Choroid plexus epithelial cell (primary cell): ENCODE measurements around the gene ADAMTS10.
"Not testable (repeated sequence)": the region's sequence is repeated elsewhere in the genome, so short reads cannot be mapped to it uniquely, and the experiment has no call there.

Experiments used
- DNase-seq: peaks from one replicate; pipeline ENCODE4 v3.0.0-alpha.2; 2010; ENCODE audit warnings: low read depth
- H3K4me3 ChIP-seq: 2 replicates; pipeline ENCODE4 v1.5.1; 2011; ENCODE audit warnings: low read depth, mild to moderate bottlenecking, control low read depth, low read length, moderate library complexity
- TF ChIP-seq, protein P1 (sequence below): conservative IDR thresholded peaks from 2 replicates; pipeline ENCODE4 v1.5.1; 2011; ENCODE audit warnings: low read depth, mild to moderate bottlenecking, control low read depth, inconsistent platforms, low read length, moderate library complexity

ADAMTS10 gene

DNA sequence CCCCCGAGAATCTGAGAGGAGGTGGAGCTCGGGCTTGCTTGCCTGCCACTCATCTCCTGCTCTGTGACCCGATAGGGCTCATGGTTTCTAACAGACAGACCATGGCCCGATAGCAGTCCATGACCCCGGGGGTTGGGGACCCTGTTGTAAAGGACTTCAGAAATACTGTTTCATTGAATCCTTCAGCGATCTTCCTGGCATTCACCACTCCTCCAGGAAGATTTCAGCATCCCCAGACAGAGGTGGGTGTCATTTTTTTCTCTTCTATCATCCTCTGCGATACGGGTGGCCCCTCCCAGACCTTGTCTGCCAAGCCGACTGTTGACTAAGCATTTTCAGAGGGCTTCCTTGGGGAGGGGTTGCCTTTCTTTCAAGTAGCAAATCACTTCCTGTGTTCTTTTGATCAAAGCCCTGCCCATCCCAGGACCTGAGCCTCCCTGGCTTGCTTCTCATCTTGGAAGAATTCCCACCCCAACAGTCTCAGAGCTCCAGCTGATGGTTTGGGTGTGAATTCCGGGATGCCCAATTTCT lies 35.0 kb downstream of the ADAMTS10 start:
- H3K4me3 ChIP-seq = no peak overlapping the region
- DNase-seq = peak; percentile 47
- TF ChIP-seq, protein P1, sequence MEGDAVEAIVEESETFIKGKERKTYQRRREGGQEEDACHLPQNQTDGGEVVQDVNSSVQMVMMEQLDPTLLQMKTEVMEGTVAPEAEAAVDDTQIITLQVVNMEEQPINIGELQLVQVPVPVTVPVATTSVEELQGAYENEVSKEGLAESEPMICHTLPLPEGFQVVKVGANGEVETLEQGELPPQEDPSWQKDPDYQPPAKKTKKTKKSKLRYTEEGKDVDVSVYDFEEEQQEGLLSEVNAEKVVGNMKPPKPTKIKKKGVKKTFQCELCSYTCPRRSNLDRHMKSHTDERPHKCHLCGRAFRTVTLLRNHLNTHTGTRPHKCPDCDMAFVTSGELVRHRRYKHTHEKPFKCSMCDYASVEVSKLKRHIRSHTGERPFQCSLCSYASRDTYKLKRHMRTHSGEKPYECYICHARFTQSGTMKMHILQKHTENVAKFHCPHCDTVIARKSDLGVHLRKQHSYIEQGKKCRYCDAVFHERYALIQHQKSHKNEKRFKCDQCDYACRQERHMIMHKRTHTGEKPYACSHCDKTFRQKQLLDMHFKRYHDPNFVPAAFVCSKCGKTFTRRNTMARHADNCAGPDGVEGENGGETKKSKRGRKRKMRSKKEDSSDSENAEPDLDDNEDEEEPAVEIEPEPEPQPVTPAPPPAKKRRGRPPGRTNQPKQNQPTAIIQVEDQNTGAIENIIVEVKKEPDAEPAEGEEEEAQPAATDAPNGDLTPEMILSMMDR = no peak

DNA sequence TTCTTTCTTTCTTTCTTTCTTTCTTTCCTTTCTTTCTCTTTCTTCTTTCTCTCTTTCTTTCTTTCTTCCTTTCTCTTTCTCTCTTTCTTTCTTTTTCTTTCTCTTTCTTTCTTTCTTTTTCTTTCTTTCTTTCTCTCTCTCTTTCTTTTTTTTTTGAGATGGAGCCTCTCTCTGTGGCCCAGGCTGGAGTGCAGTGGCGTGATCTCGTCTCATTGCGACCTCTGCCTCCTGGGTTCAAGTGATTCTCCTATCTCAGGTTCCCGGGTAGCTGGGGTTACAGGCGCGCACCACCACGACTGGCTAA lies 35.9 kb downstream of the ADAMTS10 start:
- DNase-seq, H3K4me3 ChIP-seq: not testable (repeated sequence)

DNA sequence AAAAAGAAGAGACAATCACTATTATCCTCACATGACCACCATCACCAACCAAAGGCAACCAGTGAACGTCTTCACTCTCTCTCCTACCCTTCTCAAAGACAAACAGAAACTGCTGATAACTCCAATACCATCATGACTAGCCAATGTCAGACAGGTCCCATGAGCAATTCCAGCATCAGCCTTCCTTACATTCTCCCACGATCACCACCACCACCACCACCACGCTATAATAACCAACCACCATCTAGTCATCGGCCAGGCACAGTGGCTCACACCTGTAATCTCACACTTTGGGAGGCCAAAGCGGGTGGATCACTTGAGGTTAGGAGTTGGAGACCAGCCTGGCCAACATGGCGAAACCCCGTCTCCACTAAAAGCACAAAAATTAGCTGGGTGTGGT lies 37.2 kb downstream of the ADAMTS10 start:
- DNase-seq = no peak
- TF ChIP-seq, protein P1 = no peak
- no peak overlapping the region for H3K4me3 ChIP-seq

DNA sequence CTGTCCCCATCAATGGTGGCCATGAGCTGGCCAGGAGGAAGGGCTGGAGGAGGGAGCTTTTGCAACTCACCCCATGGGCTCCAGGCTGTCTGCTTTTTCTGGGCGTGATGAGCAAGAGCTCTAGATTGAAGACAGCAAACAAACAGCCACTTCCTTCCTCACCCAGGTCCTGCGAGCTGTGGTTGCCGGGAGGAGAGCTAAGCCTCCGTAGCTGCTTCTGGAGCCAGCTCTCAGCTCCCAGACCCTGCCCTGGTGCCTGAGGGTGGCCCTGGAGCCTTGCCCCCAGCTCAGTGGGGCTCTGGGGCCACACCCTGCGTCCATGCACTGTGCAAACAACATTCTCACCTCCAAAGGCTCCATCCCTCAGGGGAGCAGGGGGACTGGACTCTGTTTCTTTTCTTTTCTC lies 39.5 kb downstream of the ADAMTS10 start:
- H3K4me3 ChIP-seq = no peak overlapping the region
- peak; percentile 73 for DNase-seq

DNA sequence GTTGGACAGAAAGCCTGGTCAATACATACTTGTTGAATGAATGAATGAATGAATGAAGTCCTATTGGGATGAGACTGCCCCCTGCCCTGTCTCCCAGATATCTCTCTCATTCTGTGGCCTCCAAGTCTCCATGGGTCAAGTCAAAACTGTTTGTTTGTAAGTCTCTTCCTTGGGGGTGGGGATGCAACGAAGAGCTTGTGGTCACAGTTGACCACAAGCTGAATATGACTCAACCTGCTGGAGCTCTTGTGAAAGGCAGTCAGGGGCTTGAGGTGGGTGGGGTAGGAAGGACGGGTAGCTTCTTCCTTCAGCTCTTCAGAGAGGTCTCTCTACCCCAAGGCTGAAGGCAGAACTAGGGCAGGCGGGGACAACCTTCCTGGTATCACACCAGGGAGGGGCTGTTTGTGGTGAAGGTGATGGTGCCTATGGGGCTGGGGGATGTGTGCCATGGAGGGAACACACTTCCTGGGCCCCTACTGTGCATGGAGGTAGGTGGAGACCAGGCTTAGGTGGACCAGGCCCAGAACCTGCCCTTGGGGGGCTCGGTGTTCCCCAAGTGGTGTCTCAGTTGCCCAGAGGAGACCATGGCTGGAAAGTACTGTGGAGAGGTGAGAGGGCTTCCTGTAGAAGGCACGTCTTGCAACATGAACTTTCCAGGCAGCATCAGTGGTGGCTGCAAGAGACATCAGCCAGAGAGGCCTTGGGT lies 41.3 kb downstream of the ADAMTS10 start:
- no peak overlapping the region for H3K4me3 ChIP-seq
- peak; percentile 98 for DNase-seq
- TF ChIP-seq, protein P1 = no peak

More for the DNA sequence above, 39.5 kb downstream of the ADAMTS10 start:
- TF ChIP-seq, protein P1 = no peak

DNA sequence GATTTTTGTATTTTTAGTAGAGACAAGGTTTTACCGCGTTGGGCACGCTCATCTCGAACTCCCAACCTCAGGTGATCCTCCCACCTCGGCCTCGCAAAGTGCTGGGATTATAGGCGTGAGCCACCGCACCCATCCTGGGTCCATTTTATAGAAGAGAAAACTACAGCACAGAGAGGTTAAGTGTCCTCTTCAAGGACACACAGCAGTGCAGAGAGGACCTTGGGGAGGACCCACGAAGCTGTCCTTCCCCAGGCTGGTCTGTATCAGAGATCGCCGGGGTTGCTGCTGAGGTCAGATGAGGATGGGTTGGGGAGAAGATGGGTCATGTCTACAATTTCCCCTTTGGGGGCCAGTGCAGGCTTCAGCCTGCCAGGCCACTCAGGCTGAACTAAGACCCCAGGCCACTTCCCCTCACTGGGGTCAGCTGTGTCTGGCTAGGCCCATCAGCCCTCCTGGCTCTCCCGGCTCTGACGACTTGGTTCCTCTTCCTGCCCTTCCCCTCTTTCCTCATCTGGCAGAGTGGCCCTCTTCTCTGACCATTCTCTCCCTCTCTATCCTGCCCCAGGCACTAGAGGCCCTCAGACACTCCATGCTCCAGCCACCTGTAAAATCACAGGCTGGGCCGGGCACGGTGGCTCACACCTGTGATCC lies 42.9 kb downstream of the ADAMTS10 start:
- no peak for DNase-seq
- TF ChIP-seq, protein P1 = no peak
- no peak overlapping the region for H3K4me3 ChIP-seq

DNA sequence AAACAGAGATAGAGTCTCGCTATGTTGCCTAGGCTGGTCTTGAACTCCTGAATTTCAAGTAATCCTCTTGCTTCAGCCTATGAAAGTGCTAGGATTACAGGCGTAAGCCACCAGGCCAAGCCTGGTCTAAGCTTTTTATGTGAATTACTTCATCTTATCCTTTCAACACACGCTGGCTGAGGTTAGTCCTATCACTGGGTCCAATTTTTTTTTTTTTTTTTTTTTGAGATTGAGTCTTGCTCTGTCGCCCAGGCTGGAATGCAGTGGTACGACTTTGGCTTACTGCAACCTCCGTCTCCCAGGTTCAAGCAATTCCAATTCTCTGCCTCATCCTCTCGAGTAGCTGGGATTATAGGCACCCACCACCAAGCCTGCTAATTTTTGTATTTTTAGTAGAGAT lies 43.7 kb downstream of the ADAMTS10 start:
- no peak for DNase-seq
- TF ChIP-seq, protein P1 = no peak
- no peak overlapping the region for H3K4me3 ChIP-seq

DNA sequence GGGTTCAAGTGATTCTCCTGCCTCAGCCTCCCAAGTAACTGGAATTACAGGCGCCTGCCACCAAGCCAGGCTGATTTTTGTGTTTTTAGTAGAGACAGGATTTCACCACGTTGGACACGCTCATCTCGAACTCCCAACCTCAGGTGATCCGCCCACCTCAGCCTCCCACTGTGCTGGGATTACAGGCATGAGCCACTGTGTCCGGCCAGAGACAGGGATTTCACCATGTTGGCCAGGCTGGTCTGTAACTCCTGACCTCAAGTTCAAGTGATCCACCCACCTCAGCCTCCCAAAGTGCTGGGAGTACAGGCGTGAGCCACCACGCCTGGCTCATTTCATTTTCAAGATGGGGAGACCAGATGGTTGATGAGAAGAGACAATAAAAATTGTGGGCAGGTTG lies 45.6 kb downstream of the ADAMTS10 start:
- not testable (repeated sequence) for DNase-seq, H3K4me3 ChIP-seq
